Endodermal cell (in vitro differentiated cells): ENCODE measurements around the gene SYNRG. TPM values are rescaled to one million over a fixed set of nuclear protein-coding genes. Genes with fewer than 3 reads are reported as not detected.

Source experiments
- DNase-seq: peaks from one replicate; pipeline ENCODE4 v3.0.0-alpha.2; 2017
- H3K27ac ChIP-seq: 2 replicates; pipeline ENCODE4 v1.5.1; 2013; ENCODE audit warnings: mild to moderate bottlenecking, low read depth, low read length, moderate library complexity
- H3K27me3 ChIP-seq: 2 replicates; pipeline ENCODE4 v1.6.1; 2013; ENCODE audit warnings: mild to moderate bottlenecking, low read length, moderate library complexity; ENCODE audit not compliant: insufficient read depth, control insufficient read depth, poor library complexity, severe bottlenecking
- H3K36me3 ChIP-seq: 2 replicates; pipeline ENCODE4 v1.7.0; 2013; ENCODE audit warnings: mild to moderate bottlenecking, low read length, moderate library complexity; ENCODE audit not compliant: control insufficient read depth, insufficient read depth
- H3K4me1 ChIP-seq: one replicate; pipeline ENCODE4 v1.7.0; 2013; ENCODE audit warnings: low read length; ENCODE audit not compliant: control insufficient read depth, insufficient read depth
- H3K4me3 ChIP-seq: 2 replicates; pipeline ENCODE4 v1.5.1; 2013; ENCODE audit warnings: mild to moderate bottlenecking, low read length, moderate library complexity
- H3K9ac ChIP-seq: 2 replicates; pipeline ENCODE4 v1.6.1; 2013; ENCODE audit warnings: mild to moderate bottlenecking, low read length, moderate library complexity; ENCODE audit not compliant: poor library complexity, severe bottlenecking; ENCODE audit errors: extremely low read depth
- H3K9me3 ChIP-seq: 2 replicates; pipeline ENCODE4 v1.6.1; 2013; ENCODE audit warnings: mild to moderate bottlenecking, low read length, moderate library complexity; ENCODE audit not compliant: control insufficient read depth
- H3K27ac Mint-ChIP-seq: 2 replicates; pipeline ENCODE4 v1.8.0; 2020; ENCODE audit warnings: mixed read lengths
- H3K27me3 Mint-ChIP-seq: 2 replicates; pipeline ENCODE4 v1.8.0; 2021; ENCODE audit warnings: mild to moderate bottlenecking, mixed read lengths; ENCODE audit not compliant: insufficient read depth
- H3K36me3 Mint-ChIP-seq: 2 replicates; pipeline ENCODE4 v1.8.0; 2020; ENCODE audit warnings: low read depth, mixed read lengths
- H3K4me1 Mint-ChIP-seq: 2 replicates; pipeline ENCODE4 v1.8.0; 2020; ENCODE audit warnings: mixed read lengths
- H3K4me3 Mint-ChIP-seq: 2 replicates; pipeline ENCODE4 v1.8.0; 2020; ENCODE audit warnings: mild to moderate bottlenecking, moderate library complexity, mixed read lengths
- H3K9me3 Mint-ChIP-seq: 2 replicates; pipeline ENCODE4 v1.8.0; 2020; ENCODE audit warnings: mild to moderate bottlenecking, mixed read lengths
- WGBS, 2 experiments: methylation state at CpG; one replicate each; pipeline versions ENCODE4 v1.1.5 to v1.1.7; 2013; ENCODE audit warnings: missing lambda C conversion rate in 2 of 2, mixed read lengths in 1 of 2; ENCODE audit not compliant: insufficient coverage in 1 of 2, insufficient read length in 1 of 2; 5-methylcytosine and 5-hydroxymethylcytosine counted together
- total RNA-seq, 2 donors: library from RNA; stranded (reverse); fragmentation: NEBNext Ultra II Directional in 1 of 2; extraction: Animal tissue kit (Norgen Biotek cat#: 25700) in 1 of 2; gene quantifications; 2 replicates in 1 of 2; 3 replicates in 1 of 2; pipeline ENCODE4 v1.2.1, GENCODE V29; 2021
- TF ChIP-seq, protein P1 (sequence below): fragments of 200-600 bp; sonication (generic); conservative IDR thresholded peaks from 2 replicates; pipeline ENCODE4 v1.5.0; 2021; ENCODE audit warnings: antibody characterized with exemption, mild to moderate bottlenecking

The SYNRG gene
- total RNA-seq, 2 donors from 2014 or later, result 47.2 to 52.4 TPM

- Mint-ChIP-seq H3K27ac (no peak overlapping the region), H3K9me3 (peaks cover 5% of the 10 kb centered on the region), H3K36me3 (peaks cover 27% of the 10 kb centered on the region), H3K4me1 (no peaks in the 10 kb centered on the region), H3K27me3 (no peaks in the 10 kb centered on the region), H3K4me3 (no peak overlapping the region)
- Histone ChIP-seq H3K4me1 (no peaks in the 10 kb centered on the region), H3K27ac (no peak overlapping the region), H3K9me3 (peaks cover 15% of the 10 kb centered on the region), H3K4me3 (no peak overlapping the region), H3K27me3 (no peaks in the 10 kb centered on the region), H3K9ac (no peak overlapping the region), H3K36me3 (peaks cover 38% of the 10 kb centered on the region)
- 90 to 91% methylated on average over 3 to 4 of the region's 4 CpGs for WGBS, 2 experiments
- TF ChIP-seq, protein P1, sequence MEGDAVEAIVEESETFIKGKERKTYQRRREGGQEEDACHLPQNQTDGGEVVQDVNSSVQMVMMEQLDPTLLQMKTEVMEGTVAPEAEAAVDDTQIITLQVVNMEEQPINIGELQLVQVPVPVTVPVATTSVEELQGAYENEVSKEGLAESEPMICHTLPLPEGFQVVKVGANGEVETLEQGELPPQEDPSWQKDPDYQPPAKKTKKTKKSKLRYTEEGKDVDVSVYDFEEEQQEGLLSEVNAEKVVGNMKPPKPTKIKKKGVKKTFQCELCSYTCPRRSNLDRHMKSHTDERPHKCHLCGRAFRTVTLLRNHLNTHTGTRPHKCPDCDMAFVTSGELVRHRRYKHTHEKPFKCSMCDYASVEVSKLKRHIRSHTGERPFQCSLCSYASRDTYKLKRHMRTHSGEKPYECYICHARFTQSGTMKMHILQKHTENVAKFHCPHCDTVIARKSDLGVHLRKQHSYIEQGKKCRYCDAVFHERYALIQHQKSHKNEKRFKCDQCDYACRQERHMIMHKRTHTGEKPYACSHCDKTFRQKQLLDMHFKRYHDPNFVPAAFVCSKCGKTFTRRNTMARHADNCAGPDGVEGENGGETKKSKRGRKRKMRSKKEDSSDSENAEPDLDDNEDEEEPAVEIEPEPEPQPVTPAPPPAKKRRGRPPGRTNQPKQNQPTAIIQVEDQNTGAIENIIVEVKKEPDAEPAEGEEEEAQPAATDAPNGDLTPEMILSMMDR, result no peak
- DNase-seq, result no peak
Observed at GRCh38 chr17:37605081-37605480, 4.1 kb downstream of the SYNRG start.

- no peak overlapping the region for H3K9ac ChIP-seq
- no peak for DNase-seq
- Mint-ChIP-seq H3K9me3 (peaks cover 5% of the 10 kb centered on the region), H3K36me3 (peaks cover 29% of the 10 kb centered on the region), H3K27ac (no peak overlapping the region), H3K4me3 (no peak overlapping the region), H3K4me1 (no peaks in the 10 kb centered on the region), H3K27me3 (no peaks in the 10 kb centered on the region)
- H3K9me3 ChIP-seq, result peaks cover 15% of the 10 kb centered on the region
- no peak overlapping the region for H3K27ac ChIP-seq
- H3K27me3 ChIP-seq, result no peaks in the 10 kb centered on the region
- TF ChIP-seq, protein P1, result no peak
- no peaks in the 10 kb centered on the region for H3K4me1 ChIP-seq
- peaks cover 42% of the 10 kb centered on the region for H3K36me3 ChIP-seq
- H3K4me3 ChIP-seq, result no peak overlapping the region
- WGBS, 2 experiments, result 91 to 98% methylated on average over 4 to 6 of the region's 6 CpGs
Observed at GRCh38 chr17:37604556-37604955, 4.7 kb downstream of the SYNRG start.

- H3K4me3 Mint-ChIP-seq, result no peak overlapping the region
- no peak overlapping the region for H3K27ac ChIP-seq
- H3K4me1 Mint-ChIP-seq, result no peaks in the 10 kb centered on the region
- DNase-seq, result no peak
- no peak overlapping the region for H3K27ac Mint-ChIP-seq
- H3K4me3 ChIP-seq, result no peak overlapping the region
- H3K9me3 Mint-ChIP-seq, result no peaks in the 10 kb centered on the region
- TF ChIP-seq, protein P1, result no peak
- WGBS, 2 experiments, result 88 to 100% methylated on average over 2 of the region's 2 CpGs
- H3K9me3 ChIP-seq, result no peaks in the 10 kb centered on the region
- H3K27me3 Mint-ChIP-seq, result no peaks in the 10 kb centered on the region
- H3K4me1 ChIP-seq, result no peaks in the 10 kb centered on the region
- no peak overlapping the region for H3K9ac ChIP-seq
- H3K36me3 ChIP-seq, result peaks cover 59% of the 10 kb centered on the region
- H3K27me3 ChIP-seq, result no peaks in the 10 kb centered on the region
- peaks cover 49% of the 10 kb centered on the region for H3K36me3 Mint-ChIP-seq
Observed at GRCh38 chr17:37598145-37598544, 11.1 kb downstream of the SYNRG start.
